DLD1 (cell line): Measurements from ENCODE around the gene ETF1.

ENCODE experiments used
- in situ Hi-C: cut with HindIII; loops from 2 replicates; pipeline ENCODE4 v1.10.0; 2017; ENCODE audit warnings: low sequenced_read_pairs

Gene ETF1

GRCh38 chr5:138542956-138543729 lies at the start of gene ETF1:
Gene ETF1 (minus strand): TSS chr5:138543236. CDS start chr5:138542918, 318 bp downstream.
- in situ Hi-C loops: no loop called here

- in situ Hi-C loops: no loop called here
Observed at GRCh38 chr5:138588013-138588788, 45.2 kb upstream of the ETF1 start.

- in situ Hi-C loops: no loop called here
Observed at GRCh38 chr5:138585157-138585556, 42.1 kb upstream of the ETF1 start.

- in situ Hi-C loops: no loop called here
Observed at GRCh38 chr5:138583984-138584637, 41.1 kb upstream of the ETF1 start.

- in situ Hi-C loops: no loop called here
Observed at GRCh38 chr5:138582959-138583358, 39.9 kb upstream of the ETF1 start.

- in situ Hi-C loops: no loop called here
Observed at GRCh38 chr5:138580777-138581176, 37.7 kb upstream of the ETF1 start.

GRCh38 chr5:138580001-138580400 lies 37.0 kb upstream of the ETF1 start:
- in situ Hi-C loops: no loop called here

- in situ Hi-C loops: no loop called here
Observed at GRCh38 chr5:138579517-138579863, 36.5 kb upstream of the ETF1 start.

- in situ Hi-C loops: no loop called here
Observed at GRCh38 chr5:138577452-138577851, 34.4 kb upstream of the ETF1 start.

GRCh38 chr5:138575194-138576015 lies 32.4 kb upstream of the ETF1 start, which contains the start of gene HSPA9:
Gene HSPA9 (minus strand): TSS chr5:138575401. CDS start chr5:138575318, 83 bp downstream.
- in situ Hi-C loops: no loop called here

GRCh38 chr5:138574744-138575193 lies 31.7 kb upstream of the ETF1 start:
- in situ Hi-C loops: no loop called here

GRCh38 chr5:138573949-138574670 lies 31.1 kb upstream of the ETF1 start:
- in situ Hi-C loops: no loop called here

GRCh38 chr5:138573223-138573622 lies 30.2 kb upstream of the ETF1 start:
- in situ Hi-C loops: no loop called here

- in situ Hi-C loops: no loop called here
Observed at GRCh38 chr5:138570871-138571270, 27.8 kb upstream of the ETF1 start.

- in situ Hi-C loops: no loop called here
Observed at GRCh38 chr5:138569782-138570181, 26.7 kb upstream of the ETF1 start.

- in situ Hi-C loops: no loop called here
Observed at GRCh38 chr5:138568061-138568824, 25.2 kb upstream of the ETF1 start.

GRCh38 chr5:138566792-138567191 lies 23.8 kb upstream of the ETF1 start:
- in situ Hi-C loops: no loop called here

- in situ Hi-C loops: no loop called here
Observed at GRCh38 chr5:138565100-138565821, 22.2 kb upstream of the ETF1 start.

- in situ Hi-C loops: no loop called here
Observed at GRCh38 chr5:138564242-138564641, 21.2 kb upstream of the ETF1 start.
